Nephron (organoid): Measurements from ENCODE around the gene EPB41L2.
"Not testable (repeated sequence)": the region's sequence is repeated elsewhere in the genome, so short reads cannot be mapped to it uniquely, and the experiment has no call there.

Source experiments
- H3K27ac Mint-ChIP-seq, 3 experiments: 2 replicates each; pipeline ENCODE4 v1.8.0; 2020; ENCODE audit warnings: mixed read lengths in 3 of 3, mild to moderate bottlenecking in 2 of 3, moderate library complexity in 1 of 3
- H3K27me3 Mint-ChIP-seq: 2 replicates; pipeline ENCODE4 v1.8.0; 2021; ENCODE audit warnings: low read depth, mild to moderate bottlenecking, moderate library complexity, mixed read lengths
- H3K36me3 Mint-ChIP-seq: 2 replicates; pipeline ENCODE4 v1.8.0; 2020; ENCODE audit warnings: low read depth, mixed read lengths
- H3K4me1 Mint-ChIP-seq: 2 replicates; pipeline ENCODE4 v1.8.0; 2020; ENCODE audit warnings: mixed read lengths
- H3K4me3 Mint-ChIP-seq, 3 experiments: 2 replicates each; pipeline ENCODE4 v1.8.0; 2020; ENCODE audit warnings: mild to moderate bottlenecking in 3 of 3, mixed read lengths in 3 of 3, moderate library complexity in 2 of 3
- H3K9me3 Mint-ChIP-seq: 2 replicates; pipeline ENCODE4 v1.8.0; 2020; ENCODE audit warnings: mixed read lengths
- CTCF ChIP-seq, 3 experiments: fragments of 200-600 bp; sonication (generic); IDR thresholded peaks; one replicate each; pipeline ENCODE4 v1.5.0; 2021; ENCODE audit warnings: antibody characterized with exemption in 3 of 3; ENCODE audit not compliant: unreplicated experiment in 3 of 3

EPB41L2 gene

GRCh38 chr6:130945401-130945919 is 117.6 kb downstream of the EPB41L2 start:
- Mint-ChIP-seq H3K4me1 (peaks cover 19% of the 10 kb centered on the region), H3K27ac (peak overlapping the region; percentile 49 to 86 (median 75))
- no peak for TF ChIP-seq CTCF (IDR thresholded peaks at IDR 0.05; ENCODE audit: unreplicated experiment in 3 of 3)

GRCh38 chr6:130944486-130944885 is 118.6 kb downstream of the EPB41L2 start:
- Mint-ChIP-seq H3K36me3 (peaks cover 9% of the 10 kb centered on the region), H3K4me3 (no peak overlapping the region), H3K9me3 (no peaks in the 10 kb centered on the region), H3K27ac (peak overlapping the region; percentile 17 to 34 (median 28)), H3K27me3 (no peaks in the 10 kb centered on the region), H3K4me1 (peaks cover 24% of the 10 kb centered on the region)
- TF ChIP-seq CTCF (IDR thresholded peaks at IDR 0.05; ENCODE audit: unreplicated experiment in 3 of 3) = no peak

More at GRCh38 chr6:130945401-130945919, 117.6 kb downstream of the EPB41L2 start:
- Mint-ChIP-seq H3K36me3 (peaks cover 15% of the 10 kb centered on the region), H3K27me3 (no peaks in the 10 kb centered on the region), H3K9me3 (no peaks in the 10 kb centered on the region), H3K4me3 (no peak overlapping the region)

GRCh38 chr6:130943738-130944137 is 119.3 kb downstream of the EPB41L2 start:
- no peak overlapping the region for H3K4me3 Mint-ChIP-seq
- H3K9me3 Mint-ChIP-seq = no peaks in the 10 kb centered on the region
- TF ChIP-seq CTCF (IDR thresholded peaks at IDR 0.05; ENCODE audit: unreplicated experiment in 3 of 3) = no peak

GRCh38 chr6:130942752-130943151 is 120.3 kb downstream of the EPB41L2 start:
- not testable (repeated sequence) for H3K27me3 Mint-ChIP-seq, H3K36me3 Mint-ChIP-seq, H3K9me3 Mint-ChIP-seq, H3K4me3 Mint-ChIP-seq, H3K27ac Mint-ChIP-seq
- H3K4me1 Mint-ChIP-seq = peaks cover 32% of the 10 kb centered on the region

More at GRCh38 chr6:130943738-130944137, 119.3 kb downstream of the EPB41L2 start:
- H3K36me3 Mint-ChIP-seq = peaks cover 9% of the 10 kb centered on the region
- H3K27me3 Mint-ChIP-seq = no peaks in the 10 kb centered on the region
- peaks cover 26% of the 10 kb centered on the region for H3K4me1 Mint-ChIP-seq
- peak overlapping the region; percentile 17 to 37 (median 35) for H3K27ac Mint-ChIP-seq

GRCh38 chr6:130937942-130938604 is 125.0 kb downstream of the EPB41L2 start:
- Mint-ChIP-seq H3K4me3 (no peak overlapping the region), H3K36me3 (peaks cover 5% of the 10 kb centered on the region), H3K27ac (peak overlapping the region in 2 of 3 experiments; percentile 7 to 14), H3K4me1 (peaks cover 31% of the 10 kb centered on the region), H3K27me3 (no peaks in the 10 kb centered on the region), H3K9me3 (no peaks in the 10 kb centered on the region)
- TF ChIP-seq CTCF (IDR thresholded peaks at IDR 0.05; ENCODE audit: unreplicated experiment in 3 of 3) = no peak

GRCh38 chr6:130936933-130937332 is 126.1 kb downstream of the EPB41L2 start:
- Mint-ChIP-seq H3K36me3 (peaks cover 4% of the 10 kb centered on the region), H3K9me3 (peaks cover 3% of the 10 kb centered on the region), H3K4me1 (peaks cover 35% of the 10 kb centered on the region), H3K27ac (no peak overlapping the region), H3K4me3 (no peak overlapping the region), H3K27me3 (no peaks in the 10 kb centered on the region)
- TF ChIP-seq CTCF (IDR thresholded peaks at IDR 0.05; ENCODE audit: unreplicated experiment in 3 of 3) = no peak
